A549 (cell line): ENCODE data around the gene FLII.

Experiments
- POLR2A ChIP-seq: IDR thresholded peaks from 2 replicates; pipeline ENCODE4 v1.6.1; 2012; ENCODE audit warnings: mild to moderate bottlenecking, low read length
- SMC3 ChIP-seq: fragments of >200 bp; sonication (Bioruptor Twin); formaldehyde crosslinking; IDR thresholded peaks from 3 replicates; pipeline ENCODE4 v1.6.1; 2018; ENCODE audit warnings: inconsistent platforms

DNA sequence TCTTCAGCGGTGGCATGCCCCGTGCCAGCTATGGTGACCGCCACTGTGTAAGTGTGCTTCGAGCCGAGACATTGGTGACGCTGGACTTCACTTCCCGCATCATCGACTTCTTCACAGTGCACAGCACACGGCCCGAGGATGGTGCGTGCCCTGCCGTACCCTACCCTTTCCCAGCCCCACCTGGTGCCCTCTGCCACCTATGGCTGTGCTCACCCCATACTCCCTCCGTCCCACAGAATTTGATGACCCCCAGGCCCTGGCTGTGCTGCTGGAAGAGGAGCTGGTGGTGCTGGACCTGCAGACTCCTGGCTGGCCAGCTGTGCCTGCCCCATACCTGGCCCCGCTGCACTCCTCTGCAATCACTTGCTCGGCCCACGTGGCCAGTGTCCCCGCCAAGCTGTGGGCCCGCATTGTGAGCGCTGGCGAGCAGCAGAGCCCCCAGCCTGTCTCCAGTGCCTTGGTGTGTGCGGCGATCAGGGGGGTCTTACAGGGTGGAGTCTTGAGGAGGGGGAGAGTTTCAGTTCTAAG lies 23.6 kb downstream of the FLII start:
- TF ChIP-seq POLR2A (no peak), SMC3 (no peak)
